ENCODE data around the gene NXF1. TPM values are rescaled to one million over a fixed set of nuclear protein-coding genes. Genes with fewer than 3 reads are reported as not detected.

NXF1 gene
- total RNA-seq (10 to 100 TPM; 94.6 to 98.7 TPM), polyA plus RNA-seq (ENCODE audit: insufficient read depth, low read depth, low replicate concordance) (88.3 TPM)
- long read RNA-seq, donor 1, partial matches to known transcripts = 199 of 215 reads
- long read RNA-seq, donor 1, other reads (novel, unspliced or antisense) = 13 of 215 reads
- long read RNA-seq, donor 2, full-length matches to known transcripts = 12 of 19 reads
- long read RNA-seq, donor 2, partial matches to known transcripts = 7 of 19 reads
- long read RNA-seq, donor 2, other reads (novel, unspliced or antisense) = 0 of 19 reads

- intact Hi-C loops (cut with DNase I; ENCODE audit: low total_unique reads) = no loop called here
- Histone ChIP-seq H3K36me3 (ENCODE audit: low read depth, missing control alignments) (no peaks in the 10 kb centered on the region), H3K9me3 (no peaks in the 10 kb centered on the region), H3K27me3 (no peaks in the 10 kb centered on the region), H3K27ac (peak within 1 kb of the TSS; percentile 80 to 92), H3K4me1 (peaks cover 10% of the 10 kb centered on the region), H3K4me3 (peak within 1 kb of the TSS; percentile 75 to 95)
- TF ChIP-seq CTCF (IDR thresholded peaks at IDR 0.05) (peak in 1 of 3 experiments; percentile 8), POLR2A (IDR thresholded peaks at IDR 0.05) (peak; percentile 97)
- peak; percentile 96 for DNase-seq
- WGBS, 2 donors = 0% methylated on average over 9 to 52 of the region's 77 CpGs
Measured at GRCh38 chr11:62805076-62805892, at the start of gene NXF1. TSS of gene NXF1 (minus strand) at chr11:62805440. CDS start at chr11:62805356, 84 bp downstream.

- peaks cover 25% of the 10 kb centered on the region for H3K4me1 ChIP-seq
- H3K9me3 ChIP-seq = no peaks in the 10 kb centered on the region
- intact Hi-C loops (cut with DNase I; ENCODE audit: low total_unique reads) = loop anchor here (10.0 kb wide), 1 partner anchor 69 kb away; the partner anchor contains the start of gene TMEM179B
- no peak for DNase-seq
- no peak for TF ChIP-seq CTCF (IDR thresholded peaks at IDR 0.05)
- no peak for TF ChIP-seq POLR2A (IDR thresholded peaks at IDR 0.05)
- WGBS, 2 donors = 12 to 18% methylated on average over 8 of the region's 8 CpGs
- H3K27ac ChIP-seq = peak overlapping the region in 1 of 2 donors; percentile 83
- no peaks in the 10 kb centered on the region for H3K27me3 ChIP-seq
- no peaks in the 10 kb centered on the region for H3K36me3 ChIP-seq (ENCODE audit: low read depth, missing control alignments)
- peak overlapping the region; percentile 77 to 89 for H3K4me3 ChIP-seq
Measured at GRCh38 chr11:62854013-62854824, 49.0 kb upstream of the NXF1 start.

- no peaks in the 10 kb centered on the region for H3K27me3 ChIP-seq
- H3K4me1 ChIP-seq = peaks cover 25% of the 10 kb centered on the region
- TF ChIP-seq CTCF (IDR thresholded peaks at IDR 0.05) (no peak), POLR2A (IDR thresholded peaks at IDR 0.05) (no peak)
- no peak for DNase-seq
- no peak overlapping the region for H3K4me3 ChIP-seq
- no peaks in the 10 kb centered on the region for H3K36me3 ChIP-seq (ENCODE audit: low read depth, missing control alignments)
- intact Hi-C loops (cut with DNase I; ENCODE audit: low total_unique reads) = loop anchor here (10.0 kb wide), 1 partner anchor 69 kb away; the partner anchor contains the start of gene TMEM179B
- H3K9me3 ChIP-seq = no peaks in the 10 kb centered on the region
- 71 to 74% methylated on average over 7 of the region's 7 CpGs for WGBS, 2 donors
- H3K27ac ChIP-seq = no peak overlapping the region
Measured at GRCh38 chr11:62853279-62853965, 48.2 kb upstream of the NXF1 start.

DNA sequence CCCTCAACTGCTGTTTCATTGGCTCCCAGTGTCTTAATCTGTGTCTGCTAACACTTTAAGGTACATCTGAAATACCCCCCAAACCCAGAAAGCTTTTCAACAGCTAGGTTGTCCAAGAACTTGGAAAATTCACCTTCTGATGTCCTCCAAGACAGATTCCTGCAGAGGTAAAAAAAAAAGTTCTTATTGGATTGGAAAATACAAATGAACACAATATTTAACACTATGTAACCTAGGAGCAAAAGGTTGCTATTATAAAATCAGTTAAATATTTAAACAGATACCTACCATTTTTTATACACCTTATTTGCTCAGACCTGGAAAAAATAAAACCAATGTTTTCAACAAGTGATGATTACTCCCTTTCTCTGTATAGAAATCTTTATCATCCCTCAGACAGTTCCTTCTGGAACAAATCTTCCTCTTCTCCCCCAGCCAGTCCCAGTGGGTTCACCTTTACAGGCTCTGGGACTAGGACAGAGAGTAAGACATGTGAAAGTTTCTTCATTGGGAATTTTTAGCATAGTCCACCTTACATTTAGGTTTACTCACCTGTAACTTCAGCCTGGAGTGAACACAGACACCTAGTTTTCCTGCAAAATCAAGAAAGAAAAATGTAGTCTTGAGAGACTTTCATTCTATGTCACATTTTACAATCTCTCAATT, 47.4 kb upstream of the NXF1 start:
- intact Hi-C loops (cut with DNase I; ENCODE audit: low total_unique reads) = loop anchor here (10.0 kb wide), 1 partner anchor 68 kb away; the partner anchor contains the start of gene TMEM179B
- Histone ChIP-seq H3K9me3 (no peaks in the 10 kb centered on the region), H3K27me3 (no peaks in the 10 kb centered on the region), H3K4me1 (peaks cover 25% of the 10 kb centered on the region), H3K27ac (no peak overlapping the region), H3K36me3 (ENCODE audit: low read depth, missing control alignments) (no peaks in the 10 kb centered on the region), H3K4me3 (no peak overlapping the region)
- no peak for DNase-seq
- TF ChIP-seq POLR2A (IDR thresholded peaks at IDR 0.05) = no peak
- no peak for TF ChIP-seq CTCF (IDR thresholded peaks at IDR 0.05)
